Prostate gland (tissue), 2 donors: ENCODE results near the gene AP4S1. TPM values are rescaled to one million over a fixed set of nuclear protein-coding genes. Genes with fewer than 3 reads are reported as not detected.

ENCODE experiments used
- DNase-seq: peaks from one replicate; pipeline ENCODE4 v3.0.0-alpha.2; 2019; ENCODE audit warnings: low spot score
- H3K27ac ChIP-seq, 2 donors: fragments of 200-600 bp; sonication (generic); 2 replicates each; pipeline ENCODE4 v1.5.1; 2017 to 2019
- H3K27me3 ChIP-seq: fragments of 200-600 bp; sonication (generic); replicated peaks from 2 replicates; pipeline ENCODE4 v1.5.1; 2019; ENCODE audit not compliant: insufficient read depth
- H3K36me3 ChIP-seq, 2 donors: fragments of 200-600 bp; sonication (generic); 1 replicate in 1 of 2; 2 replicates in 1 of 2; pipeline versions ENCODE4 v1.5.1 to v1.8.1; 2017 to 2019
- H3K4me1 ChIP-seq: fragments of 200-600 bp; sonication (generic); replicated peaks from 2 replicates; pipeline ENCODE4 v1.5.1; 2019
- H3K4me3 ChIP-seq, 2 donors: fragments of 200-600 bp; sonication (generic); 2 replicates each; pipeline ENCODE4 v1.5.1; 2017 to 2019
- H3K9me3 ChIP-seq: fragments of 200-600 bp; sonication (generic); 2 replicates; pipeline ENCODE4 v1.5.1; 2017
- CTCF ChIP-seq, 4 experiments: fragments of 200-600 bp in 2 of 4; fragments of 450-650 bp in 2 of 4; sonication (generic) in 2 of 4; IDR thresholded peaks; 1 replicate in 3 of 4; 2 replicates in 1 of 4; pipeline ENCODE4 v1.5.1; 2016 to 2019; ENCODE audit warnings: antibody characterized with exemption in 4 of 4, mild to moderate bottlenecking in 2 of 4, moderate library complexity in 2 of 4
- POLR2A ChIP-seq: fragments of 450-650 bp; IDR thresholded peaks from one replicate; pipeline ENCODE4 v1.6.1; 2016; ENCODE audit warnings: antibody characterized with exemption, mild to moderate bottlenecking
- POLR2AphosphoS5 ChIP-seq: sonication (generic); formaldehyde crosslinking; IDR thresholded peaks from one replicate; pipeline ENCODE4 v1.6.1; 2017; ENCODE audit warnings: antibody characterized with exemption
- WGBS: methylation state at CpG from one replicate; pipeline ENCODE4 v1.1.5; 2018; 5-methylcytosine and 5-hydroxymethylcytosine counted together
- intact Hi-C: fragments of 100-400 bp; cut with DNase I; formaldehyde crosslinking; loops from one replicate; pipeline ENCODE4 v1.14.2; 2022
- total RNA-seq, 2 donors: library from RNA; depleted of rRNA; stranded (reverse); fragments of >200 nt; gene quantifications; one replicate each; pipeline ENCODE4 v1.1.0, GENCODE V29; 2016

The AP4S1 gene
- total RNA-seq, 2 donors from 2014 or later, result 6.1 to 9.8 TPM

- no peak for TF ChIP-seq CTCF (IDR thresholded peaks at IDR 0.05)
- TF ChIP-seq POLR2A, result no peak
- no peak for TF ChIP-seq POLR2AphosphoS5
- Histone ChIP-seq H3K9me3 (no peaks in the 10 kb centered on the region), H3K4me3 (peak overlapping the region; percentile 99 to 100), H3K4me1 (no peaks in the 10 kb centered on the region), H3K36me3 (no peaks in the 10 kb centered on the region), H3K27me3 (no peaks in the 10 kb centered on the region), H3K27ac (peak overlapping the region; percentile 99)
- 3% methylated on average over 11 of the region's 11 CpGs for WGBS
- DNase-seq, result no peak
- intact Hi-C loops, result no loop called here
These were observed 677 bp upstream of the AP4S1 start for GRCh38 chr14:31024577-31025366.

- Histone ChIP-seq H3K4me3 (peak within 1 kb of the TSS; percentile 99 to 100), H3K27me3 (no peaks in the 10 kb centered on the region), H3K9me3 (no peaks in the 10 kb centered on the region), H3K36me3 (no peaks in the 10 kb centered on the region), H3K27ac (peak within 1 kb of the TSS; percentile 99), H3K4me1 (no peaks in the 10 kb centered on the region)
- intact Hi-C loops, result loop anchor here (2.0 kb wide), 1 partner anchor 181 kb away; the partner anchor contains the start of gene HECTD1
- TF ChIP-seq POLR2A (no peak), POLR2AphosphoS5 (no peak), CTCF (IDR thresholded peaks at IDR 0.05) (peak in 1 of 4 experiments; percentile 5)
- DNase-seq, result no peak
- WGBS, result under 1% methylated on average over 22 of the region's 31 CpGs
These were observed 614 bp downstream of the AP4S1 start, which contains the start of gene STRN3 for GRCh38 chr14:31026077-31026449. Gene STRN3, minus strand, starts transcription at chr14:31026379. Its CDS starts 194 bp downstream, at chr14:31026185.

- under 1% methylated on average over 48 of the region's 48 CpGs for WGBS
- Histone ChIP-seq H3K27me3 (no peaks in the 10 kb centered on the region), H3K9me3 (no peaks in the 10 kb centered on the region), H3K4me3 (peak overlapping the region; percentile 99 to 100), H3K4me1 (no peaks in the 10 kb centered on the region), H3K36me3 (no peaks in the 10 kb centered on the region), H3K27ac (peak overlapping the region; percentile 99)
- peak; percentile 97 for DNase-seq
- TF ChIP-seq POLR2A (peak; percentile 70), CTCF (IDR thresholded peaks at IDR 0.05) (peak in 2 of 4 experiments; percentile 31 to 39), POLR2AphosphoS5 (peak; percentile 91)
- intact Hi-C loops, result loop anchor here (2.0 kb wide), 1 partner anchor 180 kb away; the partner anchor contains the start of gene HECTD1
These were observed 1.2 kb downstream of the AP4S1 start for GRCh38 chr14:31026450-31027235.

GRCh38 chr14:31027847-31028246, 2.4 kb downstream of the AP4S1 start:
- H3K36me3 ChIP-seq, result no peaks in the 10 kb centered on the region
- DNase-seq, result no peak
- WGBS, result 91% methylated on average over 1 of the region's 1 CpG
- no peak overlapping the region for H3K4me3 ChIP-seq
- H3K27ac ChIP-seq, result no peak overlapping the region
- H3K27me3 ChIP-seq, result no peaks in the 10 kb centered on the region
- no peaks in the 10 kb centered on the region for H3K4me1 ChIP-seq
- intact Hi-C loops, result loop anchor here (2.0 kb wide), 1 partner anchor 179 kb away; the partner anchor contains the start of gene HECTD1
- H3K9me3 ChIP-seq, result no peaks in the 10 kb centered on the region
- TF ChIP-seq CTCF (IDR thresholded peaks at IDR 0.05), result no peak
- TF ChIP-seq POLR2A, result no peak
- no peak for TF ChIP-seq POLR2AphosphoS5
